ENCODE measurements around the gene MSL3B.

Gene MSL3B

GRCh38 chr2:233828546-233829192 is 39.5 kb downstream of the MSL3B start:
- Mint-ChIP-seq H3K36me3 (ENCODE audit: low read depth) (no peaks in the 10 kb centered on the region), H3K27ac (no peak overlapping the region), H3K27me3 (peaks cover 7% of the 10 kb centered on the region), H3K4me1 (no peaks in the 10 kb centered on the region), H3K9me3 (no peaks in the 10 kb centered on the region), H3K4me3 (no peak overlapping the region)
- POLR2A ChIA-PET: no interaction called here
- CTCF ChIA-PET: no interaction called here
- DNase-seq: no peak

GRCh38 chr2:233824373-233824772 is 43.8 kb downstream of the MSL3B start:
- Mint-ChIP-seq H3K4me3 (no peak overlapping the region), H3K4me1 (no peaks in the 10 kb centered on the region), H3K27ac (no peak overlapping the region), H3K9me3 (no peaks in the 10 kb centered on the region), H3K36me3 (ENCODE audit: low read depth) (no peaks in the 10 kb centered on the region), H3K27me3 (peaks cover 7% of the 10 kb centered on the region)
- ChIA-PET POLR2A (no interaction called here), CTCF (interaction anchor here (0.5 to 1.1 kb wide), 2 partner anchors 11 to 1261 kb away, joined by 3 read pairs; no protein-coding TSS in a partner anchor)
- no peak for DNase-seq

- Mint-ChIP-seq H3K36me3 (ENCODE audit: low read depth) (no peaks in the 10 kb centered on the region), H3K27ac (no peak overlapping the region), H3K9me3 (no peaks in the 10 kb centered on the region), H3K27me3 (peaks cover 7% of the 10 kb centered on the region), H3K4me3 (no peak overlapping the region), H3K4me1 (no peaks in the 10 kb centered on the region)
- ChIA-PET CTCF (interaction anchor here (1.1 kb wide), 1 partner anchor 10 kb away, joined by 3 read pairs; no protein-coding TSS in a partner anchor), POLR2A (no interaction called here)
- DNase-seq: no peak
These were observed 44.5 kb downstream of the MSL3B start for GRCh38 chr2:233823731-233824121.

- no peak for DNase-seq
These were observed 45.1 kb downstream of the MSL3B start for GRCh38 chr2:233822781-233823730.

GRCh38 chr2:233822101-233822771 is 46.0 kb downstream of the MSL3B start:
- CTCF ChIA-PET: interaction anchor here (0.9 to 1.5 kb wide), 2 partner anchors 9 to 35 kb away, joined by 3 read pairs; no protein-coding TSS in a partner anchor
- no peaks in the 10 kb centered on the region for H3K36me3 Mint-ChIP-seq (ENCODE audit: low read depth)
- peaks cover 7% of the 10 kb centered on the region for H3K27me3 Mint-ChIP-seq
- H3K9me3 Mint-ChIP-seq: no peaks in the 10 kb centered on the region
- H3K4me1 Mint-ChIP-seq: no peaks in the 10 kb centered on the region
- no peak overlapping the region for H3K27ac Mint-ChIP-seq
- POLR2A ChIA-PET: no interaction called here
- DNase-seq: no peak
- H3K4me3 Mint-ChIP-seq: no peak overlapping the region

More at GRCh38 chr2:233822781-233823730, 45.1 kb downstream of the MSL3B start:
- POLR2A ChIA-PET: no interaction called here
- no peak overlapping the region for H3K27ac Mint-ChIP-seq
- H3K27me3 Mint-ChIP-seq: peaks cover 7% of the 10 kb centered on the region
- no peaks in the 10 kb centered on the region for H3K4me1 Mint-ChIP-seq
- CTCF ChIA-PET: interaction anchor here (0.9 kb wide), 1 partner anchor 8 kb away, joined by 3 read pairs; no protein-coding TSS in a partner anchor
- H3K4me3 Mint-ChIP-seq: no peak overlapping the region
- H3K36me3 Mint-ChIP-seq (ENCODE audit: low read depth): no peaks in the 10 kb centered on the region
- no peaks in the 10 kb centered on the region for H3K9me3 Mint-ChIP-seq

GRCh38 chr2:233821709-233822100 is 46.5 kb downstream of the MSL3B start:
- ChIA-PET CTCF (interaction anchor here (0.9 to 1.5 kb wide), 2 partner anchors 10 to 36 kb away, joined by 3 read pairs; no protein-coding TSS in a partner anchor), POLR2A (interaction anchor here (0.6 kb wide), 1 partner anchor 88 kb away, joined by 4 read pairs; no protein-coding TSS in a partner anchor)
- no peak for DNase-seq
- Mint-ChIP-seq H3K4me3 (no peak overlapping the region), H3K4me1 (no peaks in the 10 kb centered on the region), H3K27ac (no peak overlapping the region), H3K9me3 (no peaks in the 10 kb centered on the region), H3K27me3 (peaks cover 7% of the 10 kb centered on the region), H3K36me3 (ENCODE audit: low read depth) (no peaks in the 10 kb centered on the region)

GRCh38 chr2:233821196-233821595 is 47.0 kb downstream of the MSL3B start:
- Mint-ChIP-seq H3K27me3 (peaks cover 5% of the 10 kb centered on the region), H3K9me3 (no peaks in the 10 kb centered on the region), H3K36me3 (ENCODE audit: low read depth) (no peaks in the 10 kb centered on the region), H3K4me1 (no peaks in the 10 kb centered on the region), H3K4me3 (no peak overlapping the region), H3K27ac (no peak overlapping the region)
- no peak for DNase-seq
- ChIA-PET CTCF (interaction anchor here (0.7 to 1.5 kb wide), 2 partner anchors 36 to 120 kb away, joined by 3 read pairs; no protein-coding TSS in a partner anchor), POLR2A (interaction anchor here (0.6 kb wide), 1 partner anchor 89 kb away, joined by 4 read pairs; no protein-coding TSS in a partner anchor)

GRCh38 chr2:233820774-233821105 is 47.4 kb downstream of the MSL3B start:
- CTCF ChIA-PET: interaction anchor here (0.6 to 1.5 kb wide), 3 partner anchors 37 to 121 kb away, joined by 3 to 5 read pairs (median 3); no protein-coding TSS in a partner anchor
- Mint-ChIP-seq H3K27me3 (peaks cover 3% of the 10 kb centered on the region), H3K36me3 (ENCODE audit: low read depth) (no peaks in the 10 kb centered on the region), H3K9me3 (no peaks in the 10 kb centered on the region), H3K4me1 (no peaks in the 10 kb centered on the region), H3K27ac (no peak overlapping the region), H3K4me3 (no peak overlapping the region)
- POLR2A ChIA-PET: no interaction called here
- DNase-seq: no peak

- peaks cover 5% of the 10 kb centered on the region for H3K27me3 Mint-ChIP-seq
- no peak overlapping the region for H3K4me3 Mint-ChIP-seq
- H3K9me3 Mint-ChIP-seq: no peaks in the 10 kb centered on the region
- H3K4me1 Mint-ChIP-seq: no peaks in the 10 kb centered on the region
- H3K36me3 Mint-ChIP-seq (ENCODE audit: low read depth): no peaks in the 10 kb centered on the region
- ChIA-PET POLR2A (no interaction called here), CTCF (interaction anchor here (0.6 to 1.5 kb wide), 2 partner anchors 37 to 61 kb away, joined by 3 to 5 read pairs; no protein-coding TSS in a partner anchor)
- no peak overlapping the region for H3K27ac Mint-ChIP-seq
- DNase-seq: no peak
These were observed 48.1 kb downstream of the MSL3B start for GRCh38 chr2:233819884-233820773.

- no peaks in the 10 kb centered on the region for H3K4me1 Mint-ChIP-seq
- no peak overlapping the region for H3K4me3 Mint-ChIP-seq
- no peaks in the 10 kb centered on the region for H3K9me3 Mint-ChIP-seq
- H3K36me3 Mint-ChIP-seq (ENCODE audit: low read depth): no peaks in the 10 kb centered on the region
- POLR2A ChIA-PET: no interaction called here
- CTCF ChIA-PET: no interaction called here
- H3K27me3 Mint-ChIP-seq: peaks cover 7% of the 10 kb centered on the region
- no peak for DNase-seq
- H3K27ac Mint-ChIP-seq: no peak overlapping the region
These were observed 49.3 kb downstream of the MSL3B start for GRCh38 chr2:233818639-233819621.

GRCh38 chr2:233817995-233818638 is 50.1 kb downstream of the MSL3B start:
- Mint-ChIP-seq H3K4me3 (no peak overlapping the region), H3K9me3 (no peaks in the 10 kb centered on the region)
- CTCF ChIA-PET: interaction anchor here (1.0 kb wide), 1 partner anchor 21 kb away, joined by 3 read pairs; no protein-coding TSS in a partner anchor

More at GRCh38 chr2:233817995-233818638, 50.1 kb downstream of the MSL3B start:
- no peaks in the 10 kb centered on the region for H3K4me1 Mint-ChIP-seq
- peaks cover 7% of the 10 kb centered on the region for H3K27me3 Mint-ChIP-seq
- H3K27ac Mint-ChIP-seq: no peak overlapping the region
- no peak for DNase-seq
- H3K36me3 Mint-ChIP-seq (ENCODE audit: low read depth): no peaks in the 10 kb centered on the region
- POLR2A ChIA-PET: no interaction called here
